ENCODE data around the gene CACNB1. TPM values are rescaled to one million over a fixed set of nuclear protein-coding genes. Genes with fewer than 3 reads are reported as not detected.

The CACNB1 gene
- polyA plus RNA-seq, 1 donor from 2014 or later, result 18.9 TPM

DNA sequence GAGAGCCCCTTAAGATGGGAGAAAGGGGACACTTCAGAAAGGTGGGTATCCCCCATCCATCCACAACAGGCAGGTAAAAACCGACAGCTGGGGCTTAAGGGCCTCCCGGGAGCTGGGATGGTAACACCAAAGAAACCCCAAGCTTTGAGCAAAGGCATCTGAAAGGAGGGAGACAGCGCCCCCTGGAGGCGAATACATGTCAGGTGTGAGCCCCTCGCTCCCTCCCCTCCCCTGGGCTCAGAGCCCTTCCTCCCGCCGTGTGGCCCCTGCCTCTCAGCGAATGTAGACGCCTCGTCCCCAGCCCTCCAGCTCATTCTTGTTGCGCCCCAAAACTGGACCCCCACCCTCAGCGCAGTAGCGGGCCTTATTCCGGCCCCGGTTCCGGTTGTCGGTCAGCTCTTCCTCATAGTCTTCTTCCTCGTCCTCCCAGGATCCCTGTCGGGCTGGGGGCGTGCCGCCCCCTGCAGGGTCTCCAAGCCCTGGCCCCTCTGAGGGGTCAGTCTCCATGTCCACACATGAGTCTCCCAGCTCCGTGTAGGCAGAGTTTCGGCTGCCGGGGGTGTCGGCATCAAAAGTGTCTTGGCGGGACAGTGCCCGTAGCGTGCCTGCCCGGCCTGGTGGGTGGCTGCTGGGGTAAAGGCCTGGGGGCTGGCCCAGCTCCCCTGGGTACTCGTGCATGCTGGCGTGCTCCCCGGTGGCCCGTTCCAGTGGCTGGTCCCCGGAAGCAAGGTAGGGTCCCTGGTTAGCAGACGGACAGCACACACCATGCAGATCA is 22.4 kb downstream of the CACNB1 start:
- Histone ChIP-seq H3K36me3 (ENCODE audit: insufficient read depth, low read length) (peaks cover 10% of the 10 kb centered on the region), H3K27ac (ENCODE audit: low read length) (no peak overlapping the region), H3F3A (ENCODE audit: insufficient read depth, low read length, poor library complexity, severe bottlenecking) (no peaks in the 10 kb centered on the region), H3K9me3 (ENCODE audit: low read length) (no peaks in the 10 kb centered on the region), H3K79me2 (replicated peaks; ENCODE audit: insufficient read depth, low read length) (no peaks in the 10 kb centered on the region), H3K27me3 (ENCODE audit: insufficient read depth, low read depth, low read length) (no peaks in the 10 kb centered on the region), H3K4me3 (ENCODE audit: low read length) (no peak overlapping the region), H3K9me2 (ENCODE audit: insufficient read depth, low read length) (no peaks in the 10 kb centered on the region), H2AFZ (ENCODE audit: low read depth, low read length) (no peak overlapping the region), H4K20me1 (ENCODE audit: insufficient read depth) (no peaks in the 10 kb centered on the region), H3K4me2 (ENCODE audit: low read length) (no peak overlapping the region), H3K9ac (ENCODE audit: low read length) (no peak overlapping the region)
- TF ChIP-seq TAF1 (IDR thresholded peaks at IDR 0.05; ENCODE audit: low read depth), result no peak
- TF ChIP-seq, protein P1, sequence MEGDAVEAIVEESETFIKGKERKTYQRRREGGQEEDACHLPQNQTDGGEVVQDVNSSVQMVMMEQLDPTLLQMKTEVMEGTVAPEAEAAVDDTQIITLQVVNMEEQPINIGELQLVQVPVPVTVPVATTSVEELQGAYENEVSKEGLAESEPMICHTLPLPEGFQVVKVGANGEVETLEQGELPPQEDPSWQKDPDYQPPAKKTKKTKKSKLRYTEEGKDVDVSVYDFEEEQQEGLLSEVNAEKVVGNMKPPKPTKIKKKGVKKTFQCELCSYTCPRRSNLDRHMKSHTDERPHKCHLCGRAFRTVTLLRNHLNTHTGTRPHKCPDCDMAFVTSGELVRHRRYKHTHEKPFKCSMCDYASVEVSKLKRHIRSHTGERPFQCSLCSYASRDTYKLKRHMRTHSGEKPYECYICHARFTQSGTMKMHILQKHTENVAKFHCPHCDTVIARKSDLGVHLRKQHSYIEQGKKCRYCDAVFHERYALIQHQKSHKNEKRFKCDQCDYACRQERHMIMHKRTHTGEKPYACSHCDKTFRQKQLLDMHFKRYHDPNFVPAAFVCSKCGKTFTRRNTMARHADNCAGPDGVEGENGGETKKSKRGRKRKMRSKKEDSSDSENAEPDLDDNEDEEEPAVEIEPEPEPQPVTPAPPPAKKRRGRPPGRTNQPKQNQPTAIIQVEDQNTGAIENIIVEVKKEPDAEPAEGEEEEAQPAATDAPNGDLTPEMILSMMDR (IDR thresholded peaks at IDR 0.05; ENCODE audit: poor library complexity, severe bottlenecking), result peak; percentile 62
- peak; percentile 44 for TF ChIP-seq SMC3 (conservative IDR thresholded peaks at IDR 0.05; ENCODE audit: poor library complexity)

DNA sequence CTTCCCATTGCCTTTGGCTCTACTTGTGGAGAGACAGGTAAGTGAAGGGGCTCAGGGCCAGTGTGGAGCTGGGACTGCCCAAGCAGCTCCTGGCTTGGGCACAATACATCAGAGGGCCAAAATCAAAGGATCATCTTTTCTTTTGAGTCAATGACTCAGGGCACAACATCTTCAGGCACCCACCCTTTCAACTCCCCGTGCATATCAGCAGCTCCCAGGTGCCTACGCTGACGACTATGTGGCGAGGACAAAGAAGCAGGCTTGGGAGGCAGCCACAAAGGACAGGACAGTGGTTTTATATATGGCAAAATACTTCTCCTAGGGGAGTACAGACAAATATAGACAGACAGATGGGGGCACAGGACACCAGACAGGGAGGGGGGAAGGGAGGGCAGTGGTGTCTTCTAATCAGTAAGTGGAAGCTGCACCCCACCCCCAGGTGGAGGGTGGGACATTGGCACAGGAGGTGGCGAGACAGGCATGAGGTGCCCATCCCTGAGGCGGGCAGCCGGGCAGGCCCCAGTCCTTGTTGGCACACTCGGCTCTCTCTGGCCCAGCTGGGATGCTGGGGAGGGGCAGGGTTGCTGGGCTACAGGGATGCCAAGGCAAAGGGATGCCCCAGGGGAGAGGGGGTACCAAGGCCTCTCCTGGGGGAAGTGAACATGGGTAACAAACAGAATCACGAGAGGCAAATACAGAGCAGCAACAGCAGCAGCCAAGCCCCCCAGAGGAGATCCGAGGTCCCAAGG is 23.8 kb downstream of the CACNB1 start:
- Histone ChIP-seq H3K79me2 (replicated peaks; ENCODE audit: insufficient read depth, low read length) (no peaks in the 10 kb centered on the region), H3K36me3 (ENCODE audit: insufficient read depth, low read length) (peaks cover 10% of the 10 kb centered on the region), H3K4me2 (ENCODE audit: low read length) (no peak overlapping the region), H2AFZ (ENCODE audit: low read depth, low read length) (no peak overlapping the region), H3K4me3 (ENCODE audit: low read length) (no peak overlapping the region), H3K9me2 (ENCODE audit: insufficient read depth, low read length) (no peaks in the 10 kb centered on the region), H3K9ac (ENCODE audit: low read length) (no peak overlapping the region), H3K9me3 (ENCODE audit: low read length) (no peaks in the 10 kb centered on the region), H3K27me3 (ENCODE audit: insufficient read depth, low read depth, low read length) (no peaks in the 10 kb centered on the region), H3F3A (ENCODE audit: insufficient read depth, low read length, poor library complexity, severe bottlenecking) (no peaks in the 10 kb centered on the region), H4K20me1 (ENCODE audit: insufficient read depth) (no peaks in the 10 kb centered on the region), H3K27ac (ENCODE audit: low read length) (no peak overlapping the region)
- TF ChIP-seq POLR2AphosphoS5 (IDR thresholded peaks at IDR 0.05) (no peak), EZH2 (IDR thresholded peaks at IDR 0.05; ENCODE audit: borderline replicate concordance, insufficient read depth, low read length, poor library complexity, severe bottlenecking) (no peak), TAF1 (IDR thresholded peaks at IDR 0.05; ENCODE audit: low read depth) (no peak), RAD21 (conservative IDR thresholded peaks at IDR 0.05) (no peak), SMC3 (conservative IDR thresholded peaks at IDR 0.05; ENCODE audit: poor library complexity) (no peak), MXI1 (conservative IDR thresholded peaks at IDR 0.05; ENCODE audit: poor library complexity, severe bottlenecking) (no peak), EP300 (conservative IDR thresholded peaks at IDR 0.05; ENCODE audit: poor library complexity, severe bottlenecking) (no peak)
- TF ChIP-seq, protein P1 (IDR thresholded peaks at IDR 0.05; ENCODE audit: poor library complexity, severe bottlenecking), result no peak
- TF ChIP-seq, protein P2, sequence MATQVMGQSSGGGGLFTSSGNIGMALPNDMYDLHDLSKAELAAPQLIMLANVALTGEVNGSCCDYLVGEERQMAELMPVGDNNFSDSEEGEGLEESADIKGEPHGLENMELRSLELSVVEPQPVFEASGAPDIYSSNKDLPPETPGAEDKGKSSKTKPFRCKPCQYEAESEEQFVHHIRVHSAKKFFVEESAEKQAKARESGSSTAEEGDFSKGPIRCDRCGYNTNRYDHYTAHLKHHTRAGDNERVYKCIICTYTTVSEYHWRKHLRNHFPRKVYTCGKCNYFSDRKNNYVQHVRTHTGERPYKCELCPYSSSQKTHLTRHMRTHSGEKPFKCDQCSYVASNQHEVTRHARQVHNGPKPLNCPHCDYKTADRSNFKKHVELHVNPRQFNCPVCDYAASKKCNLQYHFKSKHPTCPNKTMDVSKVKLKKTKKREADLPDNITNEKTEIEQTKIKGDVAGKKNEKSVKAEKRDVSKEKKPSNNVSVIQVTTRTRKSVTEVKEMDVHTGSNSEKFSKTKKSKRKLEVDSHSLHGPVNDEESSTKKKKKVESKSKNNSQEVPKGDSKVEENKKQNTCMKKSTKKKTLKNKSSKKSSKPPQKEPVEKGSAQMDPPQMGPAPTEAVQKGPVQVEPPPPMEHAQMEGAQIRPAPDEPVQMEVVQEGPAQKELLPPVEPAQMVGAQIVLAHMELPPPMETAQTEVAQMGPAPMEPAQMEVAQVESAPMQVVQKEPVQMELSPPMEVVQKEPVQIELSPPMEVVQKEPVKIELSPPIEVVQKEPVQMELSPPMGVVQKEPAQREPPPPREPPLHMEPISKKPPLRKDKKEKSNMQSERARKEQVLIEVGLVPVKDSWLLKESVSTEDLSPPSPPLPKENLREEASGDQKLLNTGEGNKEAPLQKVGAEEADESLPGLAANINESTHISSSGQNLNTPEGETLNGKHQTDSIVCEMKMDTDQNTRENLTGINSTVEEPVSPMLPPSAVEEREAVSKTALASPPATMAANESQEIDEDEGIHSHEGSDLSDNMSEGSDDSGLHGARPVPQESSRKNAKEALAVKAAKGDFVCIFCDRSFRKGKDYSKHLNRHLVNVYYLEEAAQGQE (IDR thresholded peaks at IDR 0.05; ENCODE audit: borderline replicate concordance), result no peak
